Central memory CD8-positive, alpha-beta T cell (primary cell): ENCODE data around the gene ARHGAP1.
"Not testable (repeated sequence)": the region's sequence is repeated elsewhere in the genome, so short reads cannot be mapped to it uniquely, and the experiment has no call there.

Experiments
- ATAC-seq: fragments of 150-1000 bp; cut with Tn5 transposase; replicated peaks from 2 replicates; pipeline ENCODE4 v1.10.0; 2022; ENCODE audit warnings: mild to moderate bottlenecking, moderate FRiP score, moderate number of reproducible peaks; ENCODE audit not compliant: poor library complexity, severe bottlenecking; ENCODE audit errors: extremely low read depth
- DNase-seq, 2 donors: peaks; one replicate each; pipeline ENCODE4 v3.0.0; 2021; ENCODE audit warnings: low spot score in 2 of 2
- H3K27ac Mint-ChIP-seq: one replicate; pipeline ENCODE4 v1.8.0; 2022; ENCODE audit warnings: low read depth, mild to moderate bottlenecking, moderate library complexity, mixed read lengths
- H3K27me3 Mint-ChIP-seq: one replicate; pipeline ENCODE4 v1.8.0; 2022; ENCODE audit warnings: mixed read lengths
- H3K36me3 Mint-ChIP-seq: one replicate; pipeline ENCODE4 v1.8.0; 2022; ENCODE audit warnings: mild to moderate bottlenecking, moderate library complexity, mixed read lengths; ENCODE audit not compliant: insufficient read depth
- H3K4me1 Mint-ChIP-seq: one replicate; pipeline ENCODE4 v1.8.0; 2022; ENCODE audit warnings: mixed read lengths
- H3K4me3 Mint-ChIP-seq: one replicate; pipeline ENCODE4 v1.8.0; 2022; ENCODE audit warnings: mild to moderate bottlenecking, moderate library complexity, mixed read lengths
- H3K9me3 Mint-ChIP-seq: one replicate; pipeline ENCODE4 v1.8.0; 2022; ENCODE audit warnings: mixed read lengths

The ARHGAP1 gene

GRCh38 chr11:46672381-46672839 is 28.0 kb downstream of the ARHGAP1 start:
- Mint-ChIP-seq H3K27ac (peak overlapping the region; percentile 98), H3K4me1 (peaks cover 48% of the 10 kb centered on the region)

GRCh38 chr11:46671958-46672315 is 28.5 kb downstream of the ARHGAP1 start:
- H3K27ac Mint-ChIP-seq: peak overlapping the region; percentile 98
- H3K36me3 Mint-ChIP-seq: peaks cover 48% of the 10 kb centered on the region
- ATAC-seq (no peak), DNase-seq (no peak)
- peaks cover 45% of the 10 kb centered on the region for H3K4me1 Mint-ChIP-seq
- peak overlapping the region; percentile 68 for H3K4me3 Mint-ChIP-seq
- no peaks in the 10 kb centered on the region for H3K9me3 Mint-ChIP-seq
- H3K27me3 Mint-ChIP-seq: no peaks in the 10 kb centered on the region

More at GRCh38 chr11:46672381-46672839, 28.0 kb downstream of the ARHGAP1 start:
- Mint-ChIP-seq H3K4me3 (peak overlapping the region; percentile 68), H3K9me3 (no peaks in the 10 kb centered on the region), H3K36me3 (peaks cover 48% of the 10 kb centered on the region), H3K27me3 (no peaks in the 10 kb centered on the region)
- DNase-seq (no peak), ATAC-seq (no peak)

GRCh38 chr11:46670521-46670920 is 29.9 kb downstream of the ARHGAP1 start:
- H3K36me3 Mint-ChIP-seq: peaks cover 46% of the 10 kb centered on the region

GRCh38 chr11:46669711-46670139 is 30.7 kb downstream of the ARHGAP1 start:
- Mint-ChIP-seq H3K36me3 (peaks cover 48% of the 10 kb centered on the region), H3K27ac (no peak overlapping the region)
- DNase-seq: no peak

More at GRCh38 chr11:46670521-46670920, 29.9 kb downstream of the ARHGAP1 start:
- not testable (repeated sequence) for DNase-seq, ATAC-seq, H3K9me3 Mint-ChIP-seq, H3K27me3 Mint-ChIP-seq
- Mint-ChIP-seq H3K27ac (peak overlapping the region; percentile 98), H3K4me3 (peak overlapping the region; percentile 68), H3K4me1 (peaks cover 42% of the 10 kb centered on the region)

GRCh38 chr11:46668480-46669085 is 31.8 kb downstream of the ARHGAP1 start:
- peaks cover 33% of the 10 kb centered on the region for H3K4me1 Mint-ChIP-seq
- H3K36me3 Mint-ChIP-seq: peaks cover 53% of the 10 kb centered on the region
- DNase-seq: no peak
- H3K4me3 Mint-ChIP-seq: no peak overlapping the region
- no peak for ATAC-seq
- no peak overlapping the region for H3K27ac Mint-ChIP-seq
- no peaks in the 10 kb centered on the region for H3K9me3 Mint-ChIP-seq
- no peaks in the 10 kb centered on the region for H3K27me3 Mint-ChIP-seq

More at GRCh38 chr11:46669711-46670139, 30.7 kb downstream of the ARHGAP1 start:
- peaks cover 37% of the 10 kb centered on the region for H3K4me1 Mint-ChIP-seq
- ATAC-seq: no peak
- no peaks in the 10 kb centered on the region for H3K9me3 Mint-ChIP-seq
- no peaks in the 10 kb centered on the region for H3K27me3 Mint-ChIP-seq
- H3K4me3 Mint-ChIP-seq: peak overlapping the region; percentile 54

- no peaks in the 10 kb centered on the region for H3K27me3 Mint-ChIP-seq
- peaks cover 23% of the 10 kb centered on the region for H3K4me1 Mint-ChIP-seq
- peaks cover 61% of the 10 kb centered on the region for H3K36me3 Mint-ChIP-seq
- ATAC-seq: no peak
- no peaks in the 10 kb centered on the region for H3K9me3 Mint-ChIP-seq
- no peak for DNase-seq
- no peak overlapping the region for H3K4me3 Mint-ChIP-seq
- no peak overlapping the region for H3K27ac Mint-ChIP-seq
These were observed 33.4 kb downstream of the ARHGAP1 start for GRCh38 chr11:46667043-46667481.

- Mint-ChIP-seq H3K27me3 (no peaks in the 10 kb centered on the region), H3K27ac (no peak overlapping the region)
These were observed 33.9 kb downstream of the ARHGAP1 start for GRCh38 chr11:46666516-46666915.

GRCh38 chr11:46665356-46665755 is 35.1 kb downstream of the ARHGAP1 start:
- peaks cover 9% of the 10 kb centered on the region for H3K4me1 Mint-ChIP-seq
- H3K27ac Mint-ChIP-seq: peak overlapping the region; percentile 62
- H3K36me3 Mint-ChIP-seq: peaks cover 67% of the 10 kb centered on the region
- ATAC-seq: no peak
- no peaks in the 10 kb centered on the region for H3K9me3 Mint-ChIP-seq
- H3K4me3 Mint-ChIP-seq: no peak overlapping the region
- no peak for DNase-seq
- H3K27me3 Mint-ChIP-seq: no peaks in the 10 kb centered on the region

More at GRCh38 chr11:46666516-46666915, 33.9 kb downstream of the ARHGAP1 start:
- H3K36me3 Mint-ChIP-seq: peaks cover 64% of the 10 kb centered on the region
- ATAC-seq (no peak), DNase-seq (no peak)
- H3K9me3 Mint-ChIP-seq: no peaks in the 10 kb centered on the region
- peaks cover 17% of the 10 kb centered on the region for H3K4me1 Mint-ChIP-seq
- no peak overlapping the region for H3K4me3 Mint-ChIP-seq

- Mint-ChIP-seq H3K9me3 (no peaks in the 10 kb centered on the region), H3K27ac (peak overlapping the region; percentile 62), H3K27me3 (no peaks in the 10 kb centered on the region), H3K4me3 (no peak overlapping the region), H3K4me1 (peaks cover 4% of the 10 kb centered on the region), H3K36me3 (peaks cover 71% of the 10 kb centered on the region)
- DNase-seq (no peak), ATAC-seq (no peak)
These were observed 35.8 kb downstream of the ARHGAP1 start for GRCh38 chr11:46664612-46665011.

- ATAC-seq: no peak
- peaks cover 73% of the 10 kb centered on the region for H3K36me3 Mint-ChIP-seq
These were observed 37.0 kb downstream of the ARHGAP1 start for GRCh38 chr11:46663277-46663940.

GRCh38 chr11:46662366-46662765 is 38.1 kb downstream of the ARHGAP1 start:
- no peaks in the 10 kb centered on the region for H3K27me3 Mint-ChIP-seq
- H3K27ac Mint-ChIP-seq: no peak overlapping the region
- H3K36me3 Mint-ChIP-seq: peaks cover 78% of the 10 kb centered on the region
- no peaks in the 10 kb centered on the region for H3K4me1 Mint-ChIP-seq
- H3K9me3 Mint-ChIP-seq: no peaks in the 10 kb centered on the region
- no peak for DNase-seq
- H3K4me3 Mint-ChIP-seq: no peak overlapping the region
- ATAC-seq: no peak

More at GRCh38 chr11:46663277-46663940, 37.0 kb downstream of the ARHGAP1 start:
- Mint-ChIP-seq H3K4me3 (no peak overlapping the region), H3K27me3 (no peaks in the 10 kb centered on the region), H3K27ac (no peak overlapping the region), H3K9me3 (no peaks in the 10 kb centered on the region), H3K4me1 (no peaks in the 10 kb centered on the region)
- DNase-seq: no peak

- Mint-ChIP-seq H3K9me3 (no peaks in the 10 kb centered on the region), H3K4me3 (no peak overlapping the region), H3K4me1 (no peaks in the 10 kb centered on the region), H3K27me3 (no peaks in the 10 kb centered on the region), H3K36me3 (peaks cover 76% of the 10 kb centered on the region), H3K27ac (no peak overlapping the region)
- ATAC-seq: no peak
- no peak for DNase-seq
These were observed 38.6 kb downstream of the ARHGAP1 start for GRCh38 chr11:46661836-46662235.

GRCh38 chr11:46659908-46660307 is 40.5 kb downstream of the ARHGAP1 start:
- Mint-ChIP-seq H3K9me3 (no peaks in the 10 kb centered on the region), H3K4me1 (no peaks in the 10 kb centered on the region), H3K27ac (peak overlapping the region; percentile 64), H3K4me3 (no peak overlapping the region), H3K27me3 (no peaks in the 10 kb centered on the region), H3K36me3 (peaks cover 68% of the 10 kb centered on the region)
- DNase-seq: no peak
- no peak for ATAC-seq
